Measurements from ENCODE around the gene LDLRAP1. TPM values are rescaled to one million over a fixed set of nuclear protein-coding genes. Genes with fewer than 3 reads are reported as not detected.

LDLRAP1 gene
- total RNA-seq, 1 donor from 2014 or later, result 8.0 TPM

DNA sequence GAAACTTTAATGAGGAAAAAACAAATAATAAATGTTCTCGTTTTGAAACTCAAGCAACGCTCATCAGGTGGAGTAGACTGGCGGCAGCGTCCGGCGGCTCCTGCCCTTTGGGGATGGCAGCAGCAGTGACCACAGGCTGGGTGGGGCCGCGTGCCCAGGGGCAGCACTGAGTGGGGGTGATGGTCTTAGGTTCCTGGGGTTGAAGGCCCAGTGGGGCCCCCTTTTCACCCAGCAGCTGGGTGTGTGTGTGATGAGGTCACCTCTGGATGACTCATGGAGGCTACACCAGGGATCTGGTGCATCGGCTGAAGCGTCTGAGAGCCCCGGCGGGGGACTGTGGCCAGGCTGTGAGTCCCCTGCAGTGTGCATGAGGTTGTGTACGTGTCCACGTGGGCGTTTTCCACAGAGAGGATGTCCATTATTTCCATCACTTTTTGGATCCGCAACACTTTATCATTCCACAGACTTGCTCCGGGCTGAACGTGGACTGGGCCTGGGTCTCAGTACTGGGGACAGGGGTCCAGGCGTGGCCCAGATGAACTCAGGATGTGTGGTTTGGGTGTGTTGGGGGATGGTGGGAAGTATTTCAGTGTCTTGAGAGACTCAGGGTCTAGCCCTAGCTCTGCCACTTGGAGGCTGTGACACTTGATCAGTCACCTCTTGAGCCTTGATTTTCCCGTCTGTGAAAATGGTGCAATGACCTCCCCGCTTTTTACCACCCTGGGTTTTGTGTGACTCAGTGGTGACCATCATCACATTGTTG is 25.6 kb downstream of the LDLRAP1 start:
- Mint-ChIP-seq H3K9me3 (ENCODE audit: unreplicated experiment) (no peaks in the 10 kb centered on the region), H3K4me1 (ENCODE audit: low read depth, unreplicated experiment) (peaks cover 43% of the 10 kb centered on the region), H3K36me3 (ENCODE audit: low read depth, unreplicated experiment) (no peaks in the 10 kb centered on the region), H3K4me3 (ENCODE audit: unreplicated experiment) (peak overlapping the region; percentile 27), H3K27ac (ENCODE audit: unreplicated experiment) (peak overlapping the region; percentile 92), H3K27me3 (ENCODE audit: low read depth, unreplicated experiment) (peaks cover 13% of the 10 kb centered on the region)
- no peak for FAIRE-seq
- peak overlapping the region; percentile 79 for H3K9ac ChIP-seq (ENCODE audit: low read length)
- H3K4me2 ChIP-seq (ENCODE audit: low read length), result peak overlapping the region; percentile 75
- no peaks in the 10 kb centered on the region for H3K79me2 ChIP-seq (ENCODE audit: insufficient read depth, low read length)
- TF ChIP-seq EZH2 (IDR thresholded peaks at IDR 0.05; ENCODE audit: insufficient read depth, low read length), result no peak
- TF ChIP-seq, protein P1, sequence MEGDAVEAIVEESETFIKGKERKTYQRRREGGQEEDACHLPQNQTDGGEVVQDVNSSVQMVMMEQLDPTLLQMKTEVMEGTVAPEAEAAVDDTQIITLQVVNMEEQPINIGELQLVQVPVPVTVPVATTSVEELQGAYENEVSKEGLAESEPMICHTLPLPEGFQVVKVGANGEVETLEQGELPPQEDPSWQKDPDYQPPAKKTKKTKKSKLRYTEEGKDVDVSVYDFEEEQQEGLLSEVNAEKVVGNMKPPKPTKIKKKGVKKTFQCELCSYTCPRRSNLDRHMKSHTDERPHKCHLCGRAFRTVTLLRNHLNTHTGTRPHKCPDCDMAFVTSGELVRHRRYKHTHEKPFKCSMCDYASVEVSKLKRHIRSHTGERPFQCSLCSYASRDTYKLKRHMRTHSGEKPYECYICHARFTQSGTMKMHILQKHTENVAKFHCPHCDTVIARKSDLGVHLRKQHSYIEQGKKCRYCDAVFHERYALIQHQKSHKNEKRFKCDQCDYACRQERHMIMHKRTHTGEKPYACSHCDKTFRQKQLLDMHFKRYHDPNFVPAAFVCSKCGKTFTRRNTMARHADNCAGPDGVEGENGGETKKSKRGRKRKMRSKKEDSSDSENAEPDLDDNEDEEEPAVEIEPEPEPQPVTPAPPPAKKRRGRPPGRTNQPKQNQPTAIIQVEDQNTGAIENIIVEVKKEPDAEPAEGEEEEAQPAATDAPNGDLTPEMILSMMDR (IDR thresholded peaks at IDR 0.05; ENCODE audit: insufficient read depth, low read depth, low read length), result no peak
- H3K36me3 ChIP-seq (ENCODE audit: insufficient read depth, low read length), result no peaks in the 10 kb centered on the region
- peaks cover 58% of the 10 kb centered on the region for H3K4me1 ChIP-seq (ENCODE audit: insufficient read depth, low read length)
- H4K20me1 ChIP-seq (ENCODE audit: insufficient read depth, low read length), result no peaks in the 10 kb centered on the region
- H3K4me3 ChIP-seq (ENCODE audit: insufficient read depth, low read depth, low read length), result no peak overlapping the region
- peak; percentile 86 for DNase-seq (ENCODE audit: low read depth)
- H3K9me3 ChIP-seq (ENCODE audit: insufficient read depth, low read depth, low read length), result no peaks in the 10 kb centered on the region
- no peaks in the 10 kb centered on the region for H3K27me3 ChIP-seq (ENCODE audit: insufficient read depth, low read length)
- H3K27ac ChIP-seq (ENCODE audit: low read depth, low read length), result peak overlapping the region; percentile 90
- H2AFZ ChIP-seq (ENCODE audit: low read depth, low read length), result peak overlapping the region; percentile 27

DNA sequence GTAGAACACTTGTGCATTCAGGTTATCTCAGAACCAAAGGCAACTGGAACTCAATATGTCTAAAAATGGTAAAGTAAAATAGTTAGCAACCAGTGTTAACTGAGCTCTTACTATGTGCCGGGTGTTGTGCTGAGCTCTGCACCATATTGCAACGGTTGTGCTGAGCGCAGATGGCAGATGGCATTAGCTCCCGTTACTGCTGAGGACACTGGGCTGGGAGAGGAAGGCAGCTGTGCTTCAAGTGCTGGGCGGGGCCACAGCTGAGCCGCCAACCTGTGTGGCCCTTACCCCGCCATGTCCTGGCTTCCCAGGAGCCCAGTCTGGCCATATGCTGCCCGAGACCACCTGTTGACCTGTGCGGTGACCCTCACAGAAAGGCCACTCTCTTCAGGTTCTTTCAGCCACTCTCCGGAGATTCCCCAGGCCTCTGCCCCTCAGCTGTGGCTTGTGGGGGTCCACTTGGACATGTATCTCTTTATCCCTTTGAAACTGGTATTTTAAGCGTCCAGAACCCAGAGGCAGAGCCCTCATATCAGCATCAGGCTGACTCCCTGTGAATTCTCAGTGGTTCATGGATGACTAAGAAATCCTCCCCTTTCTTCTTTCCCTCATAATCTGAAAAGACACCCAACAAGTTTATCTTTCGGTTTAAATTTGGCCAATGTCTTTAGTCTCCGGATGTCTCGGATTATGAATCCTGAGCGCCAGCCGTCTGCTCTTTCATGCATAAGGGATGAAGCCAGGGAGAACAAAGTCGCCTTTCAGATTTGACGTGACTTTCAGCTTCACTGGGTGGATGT is 26.4 kb downstream of the LDLRAP1 start:
- TF ChIP-seq, protein P1 (IDR thresholded peaks at IDR 0.05; ENCODE audit: insufficient read depth, low read depth, low read length), result no peak
- TF ChIP-seq EZH2 (IDR thresholded peaks at IDR 0.05; ENCODE audit: insufficient read depth, low read length), result no peak
- H3K4me1 ChIP-seq (ENCODE audit: insufficient read depth, low read length), result peaks cover 56% of the 10 kb centered on the region
- Mint-ChIP-seq H3K4me1 (ENCODE audit: low read depth, unreplicated experiment) (peaks cover 43% of the 10 kb centered on the region), H3K9me3 (ENCODE audit: unreplicated experiment) (no peaks in the 10 kb centered on the region), H3K36me3 (ENCODE audit: low read depth, unreplicated experiment) (no peaks in the 10 kb centered on the region), H3K27ac (ENCODE audit: unreplicated experiment) (peak overlapping the region; percentile 42), H3K27me3 (ENCODE audit: low read depth, unreplicated experiment) (peaks cover 20% of the 10 kb centered on the region), H3K4me3 (ENCODE audit: unreplicated experiment) (no peak overlapping the region)
- H3K27ac ChIP-seq (ENCODE audit: low read depth, low read length), result peak overlapping the region; percentile 90
- DNase-seq (ENCODE audit: low read depth) (peak; percentile 55), FAIRE-seq (no peak)
- H3K4me3 ChIP-seq (ENCODE audit: insufficient read depth, low read depth, low read length), result no peak overlapping the region
- H3K9ac ChIP-seq (ENCODE audit: low read length), result peak overlapping the region; percentile 79
- H3K79me2 ChIP-seq (ENCODE audit: insufficient read depth, low read length), result no peaks in the 10 kb centered on the region
- H3K4me2 ChIP-seq (ENCODE audit: low read length), result peak overlapping the region; percentile 75
- no peaks in the 10 kb centered on the region for H3K36me3 ChIP-seq (ENCODE audit: insufficient read depth, low read length)
- no peak overlapping the region for H2AFZ ChIP-seq (ENCODE audit: low read depth, low read length)
- no peaks in the 10 kb centered on the region for H3K27me3 ChIP-seq (ENCODE audit: insufficient read depth, low read length)
- no peaks in the 10 kb centered on the region for H4K20me1 ChIP-seq (ENCODE audit: insufficient read depth, low read length)
- H3K9me3 ChIP-seq (ENCODE audit: insufficient read depth, low read depth, low read length), result no peaks in the 10 kb centered on the region

All from astrocyte (in vitro differentiated cells and primary cell).